HG02623 (cell line): ENCODE measurements around the gene SPDL1.
"Not testable (repeated sequence)": the region's sequence is repeated elsewhere in the genome, so short reads cannot be mapped to it uniquely, and the experiment has no call there.

Experiments
- ATAC-seq: cut with Tn5 transposase; IDR thresholded peaks from one replicate; pipeline ENCODE4 v1.9.1; 2021; ENCODE audit warnings: moderate library complexity; ENCODE audit not compliant: unreplicated experiment

Gene SPDL1

GRCh38 chr5:169571355-169571754, 12.2 kb upstream of the SPDL1 start:
- ATAC-seq, result no peak

GRCh38 chr5:169574134-169574646, 9.4 kb upstream of the SPDL1 start:
- no peak for ATAC-seq

- ATAC-seq, result peak; percentile 45
These were observed 7.4 kb upstream of the SPDL1 start for GRCh38 chr5:169576181-169576598.

GRCh38 chr5:169577951-169578350, 5.6 kb upstream of the SPDL1 start:
- ATAC-seq, result no peak

GRCh38 chr5:169580964-169581363, 2.6 kb upstream of the SPDL1 start:
- no peak for ATAC-seq

GRCh38 chr5:169581580-169582227, 1.9 kb upstream of the SPDL1 start:
- ATAC-seq, result peak; percentile 42

GRCh38 chr5:169583101-169583423, 511 bp upstream of the SPDL1 start:
- peak; percentile 31 for ATAC-seq

- no peak for ATAC-seq
These were observed 1.5 kb downstream of the SPDL1 start for GRCh38 chr5:169584998-169585451.

GRCh38 chr5:169590602-169591001, 7.0 kb downstream of the SPDL1 start:
- ATAC-seq, result no peak

- no peak for ATAC-seq
These were observed 8.1 kb downstream of the SPDL1 start for GRCh38 chr5:169591636-169592035.

- ATAC-seq, result no peak
These were observed 9.5 kb downstream of the SPDL1 start for GRCh38 chr5:169592937-169593650.

GRCh38 chr5:169595172-169595820, 11.7 kb downstream of the SPDL1 start:
- no peak for ATAC-seq

- no peak for ATAC-seq
These were observed 15.9 kb downstream of the SPDL1 start for GRCh38 chr5:169599451-169599850.

- ATAC-seq, result no peak
These were observed 19.0 kb downstream of the SPDL1 start for GRCh38 chr5:169602535-169602934.

- peak; percentile 45 for ATAC-seq
These were observed 22.7 kb downstream of the SPDL1 start for GRCh38 chr5:169606279-169606678.

- ATAC-seq, result no peak
These were observed 24.3 kb downstream of the SPDL1 start for GRCh38 chr5:169607882-169608281.

GRCh38 chr5:169609716-169610115, 26.1 kb downstream of the SPDL1 start:
- ATAC-seq, result no peak

- ATAC-seq, result no peak
These were observed 27.0 kb downstream of the SPDL1 start for GRCh38 chr5:169610606-169611005.

GRCh38 chr5:169615561-169615960, 32.0 kb downstream of the SPDL1 start:
- ATAC-seq, result no peak

- not testable (repeated sequence) for ATAC-seq
These were observed 40.7 kb downstream of the SPDL1 start for GRCh38 chr5:169624307-169624706.

GRCh38 chr5:169626779-169627178, 43.2 kb downstream of the SPDL1 start:
- no peak for ATAC-seq

- no peak for ATAC-seq
These were observed 44.0 kb downstream of the SPDL1 start for GRCh38 chr5:169627551-169627950.
